NCI-H187 treated with DMSO at 0.1 percent for 48 hours (cell line): ENCODE results near the gene MAP3K6.
A peak's percentile ranks its signal among the peaks of the same experiment; 100 is the strongest.

Experiments
- DNase-seq: peaks from one replicate; lab custom pipeline; 2025; lab: John Stamatoyannopoulos, UW

The MAP3K6 gene

GRCh38 chr1:27372808-27373690, 6.3 kb upstream of the MAP3K6 start:
- DNase-seq: no peak

DNA sequence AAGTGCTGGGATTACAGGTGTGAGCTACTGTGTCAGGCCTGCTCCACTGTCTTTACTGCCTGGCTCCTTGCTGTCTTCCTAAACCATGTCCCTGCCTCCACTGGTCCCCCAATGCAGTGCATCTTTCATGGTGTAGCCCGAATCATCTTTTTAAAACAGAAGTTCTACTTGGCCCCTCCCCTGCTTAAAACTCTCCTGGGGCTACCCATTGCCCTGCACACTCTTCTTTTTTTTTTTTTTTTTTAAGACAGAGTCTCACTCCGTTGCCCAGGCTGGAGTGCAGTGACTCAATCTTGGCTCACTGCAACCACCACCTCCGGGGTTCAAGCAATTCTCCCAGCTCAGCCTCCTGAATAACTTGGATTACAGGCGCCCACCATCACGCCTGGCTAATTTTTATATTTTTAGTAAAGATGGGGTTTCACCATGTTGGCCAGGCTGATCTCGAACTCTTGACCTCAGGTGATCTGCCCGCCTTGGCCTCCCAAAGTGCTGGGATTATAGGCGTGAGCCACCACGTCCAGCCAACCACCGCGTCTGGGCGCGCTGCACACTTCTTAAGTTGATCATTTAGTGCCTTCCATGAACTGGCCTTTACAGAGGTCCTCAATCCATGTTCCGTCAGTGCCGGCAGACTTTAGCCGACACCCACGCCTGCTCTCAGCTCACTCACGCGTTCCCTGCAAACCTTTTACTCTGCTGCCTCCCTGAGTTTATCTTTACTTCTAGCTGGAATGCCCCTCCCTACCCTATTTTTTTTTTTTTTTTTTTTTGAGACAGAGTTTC, 5.5 kb upstream of the MAP3K6 start:
- DNase-seq: no peak

DNA sequence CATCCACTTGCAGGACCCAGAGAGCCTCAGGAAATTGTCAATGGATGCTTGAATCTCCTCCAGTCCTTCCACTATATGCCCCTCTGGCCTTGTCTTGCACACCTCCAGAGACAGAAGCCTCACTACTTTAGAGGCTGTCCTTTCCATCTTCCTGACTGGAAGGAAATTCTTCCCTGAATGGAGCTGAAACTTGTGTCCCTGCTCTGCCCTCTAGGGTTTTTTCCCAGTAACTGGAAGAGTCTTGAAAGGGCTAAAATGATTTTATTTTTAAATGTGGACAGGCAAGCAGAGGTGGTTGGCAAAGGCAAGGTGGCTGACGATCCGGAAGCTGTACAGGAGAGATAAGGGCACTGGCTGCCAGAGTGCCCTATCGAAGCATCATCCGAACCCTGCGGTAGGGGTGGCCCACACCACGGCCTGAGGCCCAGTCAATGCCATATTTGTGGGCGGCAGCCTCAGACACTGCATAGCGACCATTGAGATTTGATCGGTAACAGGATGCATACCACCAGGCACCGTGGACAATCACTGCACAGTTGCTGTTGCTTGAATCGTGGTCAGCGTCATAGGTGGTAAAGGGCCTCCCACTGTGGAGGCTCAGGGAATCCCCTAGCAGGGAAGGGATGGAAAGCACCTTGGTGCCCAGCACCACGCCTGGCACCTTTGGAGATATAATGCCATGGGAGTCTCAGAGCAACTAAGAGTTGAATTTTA, 2.3 kb upstream of the MAP3K6 start:
- no peak for DNase-seq

DNA sequence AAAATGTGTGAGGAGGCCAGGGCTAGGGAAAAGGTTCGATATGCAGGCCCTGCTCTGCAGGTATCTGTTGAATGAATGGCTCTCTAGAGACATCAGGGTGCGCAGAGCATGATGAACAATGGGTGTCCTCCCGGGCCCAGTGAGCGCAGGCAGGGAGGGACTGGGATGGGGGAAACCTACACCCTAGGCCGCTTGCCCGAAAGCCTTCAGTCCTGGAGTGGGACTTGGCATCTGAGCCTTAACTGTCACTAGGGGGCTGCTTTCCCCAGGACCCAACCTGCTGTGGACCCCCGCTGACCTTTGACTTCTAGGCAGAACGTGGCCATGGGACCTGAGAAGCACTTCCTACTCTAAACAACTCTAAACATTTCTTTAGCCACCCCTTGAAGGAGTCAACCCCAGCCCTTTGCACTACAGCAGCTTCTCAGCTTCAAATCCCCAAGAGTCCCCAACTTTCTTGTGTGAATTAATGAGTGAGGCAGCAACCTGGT, 444 bp upstream of the MAP3K6 start:
- DNase-seq: no peak

DNA sequence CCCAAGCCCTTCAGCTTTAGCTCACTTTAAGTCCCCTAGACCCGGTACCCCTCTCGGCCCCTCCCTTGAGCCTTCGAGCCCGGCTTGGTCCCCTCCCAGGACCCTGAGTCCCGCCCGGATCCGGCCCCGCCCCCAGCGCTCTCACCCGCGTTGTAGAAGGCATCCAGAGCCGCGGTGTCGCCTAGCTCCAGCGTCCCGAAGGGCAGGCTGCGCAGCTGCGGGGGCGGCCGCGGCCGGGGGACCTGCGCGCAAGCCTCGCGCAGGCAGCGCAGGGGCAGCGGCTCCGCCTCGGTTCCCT, 699 bp downstream of the MAP3K6 start:
- no peak for DNase-seq

DNA sequence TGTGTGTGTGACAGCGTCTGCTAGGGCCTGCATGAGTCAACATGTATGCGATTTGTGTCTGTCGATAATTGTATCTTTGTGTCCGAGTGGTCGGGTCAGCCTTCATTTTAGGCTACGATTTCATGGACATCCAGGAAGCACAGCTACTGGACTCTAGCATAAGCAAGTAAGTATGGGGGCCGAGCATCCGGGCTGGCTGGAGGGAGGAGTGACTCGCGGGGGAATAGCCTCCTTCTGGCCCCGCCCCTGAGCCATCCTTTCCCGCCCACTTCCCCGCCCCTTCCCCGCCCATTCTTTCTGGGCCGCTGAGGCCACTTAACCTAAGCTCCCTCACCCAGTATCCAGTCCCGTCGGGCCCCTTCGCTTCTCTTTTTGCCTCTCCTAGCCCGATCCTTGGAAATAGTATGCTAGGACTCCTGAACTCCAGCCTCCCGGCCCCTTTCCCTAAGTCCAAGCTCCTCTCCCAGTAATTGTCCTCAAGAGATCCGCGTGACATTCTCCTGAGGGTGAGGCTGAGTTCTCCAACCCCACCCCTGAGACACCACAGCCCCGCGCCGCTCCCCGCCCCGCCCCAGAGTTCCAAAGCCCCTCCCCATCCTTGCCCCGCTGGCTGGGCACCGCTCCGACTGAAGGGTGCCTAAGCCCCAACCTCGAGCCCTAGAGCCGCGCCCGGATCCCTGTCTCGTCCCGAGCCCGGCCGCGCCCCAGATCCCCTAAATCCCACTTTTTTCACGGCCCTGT, 1.2 kb downstream of the MAP3K6 start:
- peak; percentile 74 for DNase-seq

DNA sequence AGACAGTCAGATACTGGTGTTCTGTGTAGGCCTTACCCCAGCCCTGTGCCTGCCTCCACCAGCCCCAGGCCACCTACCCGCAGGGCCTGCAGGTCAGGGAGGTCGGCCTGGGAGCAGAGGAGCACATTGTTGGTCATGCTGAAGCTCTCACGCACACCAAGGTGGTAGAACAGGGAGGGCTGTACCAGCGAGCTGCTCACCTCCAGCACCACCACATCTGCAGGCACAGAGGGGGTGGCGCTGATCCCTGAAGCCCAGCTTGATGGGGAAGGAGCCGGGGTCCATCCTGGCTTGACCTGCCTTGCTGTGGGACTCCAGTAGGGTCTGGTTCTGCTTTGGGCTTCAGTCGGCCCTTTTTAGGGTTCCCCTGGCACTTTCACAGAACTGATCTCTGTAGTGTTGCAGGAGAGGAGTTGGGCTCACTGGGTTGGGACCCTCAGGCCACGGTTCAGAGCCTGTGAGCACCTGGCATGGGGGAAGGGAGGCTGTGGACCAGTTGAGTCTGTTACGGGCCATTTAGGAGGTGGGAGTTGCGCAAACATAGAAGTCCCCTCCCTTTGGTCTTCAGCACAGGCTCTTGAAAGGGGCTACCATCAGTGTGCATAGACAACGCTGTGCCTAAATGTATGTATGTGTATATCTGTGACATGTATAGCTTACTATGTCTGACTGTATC, 1.9 kb downstream of the MAP3K6 start:
- DNase-seq: no peak

DNA sequence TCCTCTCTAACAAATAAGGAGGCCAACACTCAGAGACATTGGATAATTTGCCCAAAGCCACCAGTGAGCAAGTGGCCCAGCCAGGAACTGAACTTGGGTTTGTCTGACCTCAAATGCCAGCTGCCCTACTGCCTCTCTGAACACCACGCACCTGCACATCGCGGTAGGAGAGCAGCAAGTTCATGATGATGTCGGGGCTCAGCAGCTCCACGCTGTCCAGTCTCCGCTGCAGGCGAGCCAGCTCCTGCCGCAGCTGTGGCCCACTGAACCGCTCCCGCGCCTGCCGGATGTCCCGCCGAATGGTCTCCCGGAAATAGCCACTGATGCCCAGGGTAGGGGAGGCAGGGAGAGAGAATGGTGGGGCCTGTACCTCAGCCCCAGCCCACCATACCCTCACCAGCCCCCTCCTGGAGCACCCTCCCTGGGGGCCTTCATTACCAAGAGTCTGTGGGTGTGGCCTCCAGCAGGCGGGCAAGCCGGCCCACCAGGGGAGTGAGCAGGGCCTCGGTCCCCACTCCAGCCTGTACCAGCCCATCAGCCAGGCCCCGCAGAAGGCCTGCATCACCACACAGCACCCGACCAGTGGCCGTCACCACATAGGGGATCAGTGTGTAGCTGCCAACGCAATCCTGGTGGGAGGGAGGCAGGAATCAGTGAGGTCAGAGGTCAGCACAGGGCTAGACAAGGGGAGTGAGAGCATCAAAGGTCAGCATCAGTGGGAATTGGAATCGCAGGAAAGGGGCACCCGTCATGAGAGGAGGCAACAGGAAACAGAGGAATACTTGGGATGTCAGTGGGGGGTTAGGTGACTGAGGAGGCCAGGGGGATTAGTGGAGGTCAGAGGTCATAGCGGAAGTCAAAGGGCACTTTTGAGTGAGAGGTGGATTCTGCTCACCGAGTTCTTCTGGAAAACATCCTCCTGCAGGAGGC, 2.7 kb downstream of the MAP3K6 start:
- no peak for DNase-seq

- no peak for DNase-seq
Measured at GRCh38 chr1:27361553-27361952, 5.2 kb downstream of the MAP3K6 start.

- DNase-seq: no peak
Measured at GRCh38 chr1:27361044-27361402, 5.7 kb downstream of the MAP3K6 start.

DNA sequence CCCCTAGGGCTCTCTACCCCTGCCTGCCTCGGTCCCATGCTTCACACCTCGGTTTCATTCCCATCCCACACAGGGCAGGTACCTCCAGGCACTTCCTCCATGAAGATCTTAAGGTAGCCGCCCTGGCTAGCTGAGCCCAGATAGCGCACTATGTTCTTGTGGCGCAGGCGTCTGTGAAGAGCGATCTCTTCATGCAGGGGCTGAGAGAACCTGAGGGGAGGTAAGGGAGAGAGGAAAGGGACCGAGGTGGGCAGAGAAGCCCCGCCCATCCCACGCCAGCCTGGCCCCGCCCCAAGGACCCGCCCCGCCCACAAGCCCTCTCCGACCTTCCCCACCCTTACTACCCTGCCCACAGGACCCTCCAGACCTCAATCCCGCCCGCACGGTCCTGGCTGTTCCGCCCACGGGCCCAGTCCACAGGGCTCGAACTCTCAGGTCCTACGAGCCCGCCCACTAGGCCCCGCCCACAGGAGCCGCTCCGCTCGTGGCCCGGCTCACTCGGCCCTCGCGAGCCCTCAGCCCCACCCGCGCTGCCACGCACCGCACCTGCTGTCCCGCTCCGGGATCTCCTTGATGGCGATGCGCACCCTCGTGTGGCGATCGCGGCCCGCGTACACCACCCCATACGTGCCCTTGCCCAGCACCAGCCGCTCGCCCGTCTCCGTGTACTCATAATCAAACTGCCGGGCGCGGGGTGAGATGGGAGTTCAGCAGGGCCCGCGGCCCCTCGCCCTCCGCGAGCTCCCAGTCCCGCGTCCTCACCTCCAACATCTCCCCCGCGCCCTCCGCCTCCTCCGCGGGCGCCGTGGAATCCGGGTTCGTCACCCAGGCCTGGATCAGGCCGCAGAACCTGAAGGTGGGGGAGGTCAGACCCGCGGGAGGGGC, 6.4 kb downstream of the MAP3K6 start:
- no peak for DNase-seq

DNA sequence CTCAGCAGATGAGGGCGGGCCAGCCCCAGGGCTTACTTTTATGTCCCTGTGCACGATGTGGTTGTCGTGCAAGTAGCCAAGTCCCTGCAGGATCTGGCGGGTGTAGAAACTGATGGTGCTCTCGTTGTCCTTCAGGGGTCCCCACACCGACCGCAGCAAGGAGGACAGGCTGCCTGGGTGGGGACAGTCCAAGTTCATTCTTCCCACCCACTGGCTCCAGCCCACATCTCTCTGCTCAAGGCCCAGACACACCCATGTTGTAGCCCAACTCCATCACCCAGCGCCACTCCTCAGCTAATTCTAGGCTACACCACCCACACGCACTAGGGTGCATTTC, 7.0 kb downstream of the MAP3K6 start:
- no peak for DNase-seq

- DNase-seq: no peak
Measured at GRCh38 chr1:27358928-27359313, 7.8 kb downstream of the MAP3K6 start.

DNA sequence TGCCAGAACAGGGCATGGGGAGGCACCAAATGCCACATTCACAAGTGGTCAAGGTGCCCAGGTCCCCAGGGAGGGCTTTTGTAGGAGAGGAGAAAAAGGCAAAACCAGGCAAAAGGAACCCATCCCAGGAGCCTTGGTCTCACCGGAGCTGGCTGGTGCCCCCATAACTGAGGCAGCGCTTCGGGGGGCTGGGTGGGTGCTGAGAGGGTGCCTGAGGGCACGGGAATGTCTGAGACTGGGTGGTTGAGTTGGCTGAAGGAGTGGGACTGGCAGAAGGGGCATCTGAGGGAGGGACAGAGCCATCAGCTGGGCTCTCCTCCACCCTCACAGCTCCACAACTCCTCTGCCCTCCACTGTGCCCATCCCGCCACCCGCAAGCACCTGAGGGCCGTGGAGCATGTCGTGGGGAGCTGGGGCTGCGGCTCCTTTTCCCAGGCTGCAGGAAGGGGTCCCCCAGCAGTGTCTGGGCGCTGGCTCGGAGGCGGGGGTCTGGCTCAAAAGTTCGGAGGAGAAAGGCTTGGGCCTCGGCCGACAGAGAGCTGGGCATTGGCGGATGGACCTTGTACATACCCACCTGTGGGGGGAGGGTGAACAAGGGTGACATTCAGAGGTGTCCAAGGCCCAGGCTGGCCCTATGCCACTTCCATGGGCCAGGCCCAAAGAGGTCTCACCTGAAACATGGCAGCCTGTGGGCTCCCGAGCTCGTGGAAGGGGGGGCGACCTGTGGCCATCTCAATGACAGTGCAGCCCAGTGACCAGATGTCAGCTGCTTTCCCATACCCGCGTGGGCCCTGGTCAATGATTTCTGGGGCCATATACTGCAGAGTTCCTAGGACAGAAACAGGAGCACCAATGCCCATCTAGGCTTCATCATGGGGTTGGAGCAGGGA, 8.5 kb downstream of the MAP3K6 start:
- no peak for DNase-seq

- no peak for DNase-seq
Measured at GRCh38 chr1:27357281-27358037, 9.3 kb downstream of the MAP3K6 start.

GRCh38 chr1:27356619-27357280, 10.0 kb downstream of the MAP3K6 start:
- DNase-seq: no peak

DNA sequence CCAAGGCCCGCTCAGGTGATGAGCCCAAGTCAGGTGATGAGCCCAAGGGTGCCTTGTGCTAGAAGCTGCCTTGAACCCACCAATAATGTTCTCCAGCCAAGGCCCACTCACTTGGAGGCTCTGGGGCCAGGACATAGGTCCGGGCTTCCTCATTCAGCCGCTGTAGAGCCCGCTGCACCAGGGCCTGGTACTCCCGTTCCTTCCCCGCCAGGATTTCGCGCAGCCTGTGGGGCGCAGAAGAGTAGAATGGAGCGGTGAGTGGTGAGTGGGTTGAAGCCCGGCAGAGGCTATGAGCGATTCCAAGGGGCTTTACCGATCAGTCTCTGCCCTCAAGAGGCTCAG, 10.5 kb downstream of the MAP3K6 start:
- no peak for DNase-seq
